HepG2 (cell line): ENCODE data around the gene TPRN. TPM values are rescaled to one million over a fixed set of nuclear protein-coding genes. Genes with fewer than 3 reads are reported as not detected.

Experiments used
- MEIS1 ChIP-seq: sonication (generic); formaldehyde crosslinking; IDR thresholded peaks from 2 replicates; pipeline ENCODE4 v1.9.0; 2021; ENCODE audit warnings: mild to moderate bottlenecking, missing genetic modification reagents, moderate library complexity, borderline replicate concordance
- ZBTB20 ChIP-seq: sonication (generic); formaldehyde crosslinking; IDR thresholded peaks from 2 replicates; pipeline ENCODE4 v1.8.1; 2023; ENCODE audit warnings: missing genetic modification reagents, low read depth, mild to moderate bottlenecking, borderline replicate concordance
- ZBTB44 ChIP-seq: sonication (generic); formaldehyde crosslinking; IDR thresholded peaks from 2 replicates; pipeline ENCODE4 v1.4.0; 2020; ENCODE audit warnings: missing genetic modification reagents
- ZNF280D ChIP-seq: sonication (generic); formaldehyde crosslinking; IDR thresholded peaks from 2 replicates; pipeline ENCODE4 v1.5.1; 2020; ENCODE audit warnings: mild to moderate bottlenecking, missing genetic modification reagents
- ZNF841 ChIP-seq: sonication (generic); formaldehyde crosslinking; IDR thresholded peaks from 2 replicates; pipeline ENCODE4 v1.8.1; 2023; ENCODE audit warnings: missing genetic modification reagents, borderline replicate concordance
- polyA plus RNA-seq, 8 experiments: library from polyadenylated mRNA; depleted of rRNA in 3 of 8; stranded (reverse) in 7 of 8; unstranded in 1 of 8; fragments of >200 nt; fragmentation: Illumina TruSeq in 4 of 8; extraction: Trizol in 4 of 8; gene quantifications; 2 replicates each; pipeline versions ENCODE4 v1.2.1 to v1.2.3, GENCODE V29; 2011 to 2016; ENCODE audit warnings: low read depth in 4 of 8, missing spikeins in 1 of 8, mixed read lengths in 1 of 8; ENCODE audit not compliant: insufficient read depth in 1 of 8
- total RNA-seq, 5 experiments: library from RNA; depleted of rRNA; stranded (reverse); fragments of >200 nt; fragmentation: Illumina TruSeq; extraction: Trizol; gene quantifications; 2 replicates each; pipeline ENCODE4 v1.2.3, GENCODE V29; 2016; ENCODE audit warnings: low read depth in 1 of 5

The TPRN gene
- total and polyA plus RNA-seq, 2 of the 13 experiments (the other 11 are each of a cell fraction or from before 2014, with no cell fraction given) = 10.1 to 19.2 TPM

- TF ChIP-seq ZBTB44 (no peak), ZBTB20 (CRISPR knock-in tag) (0 out of 2 replicates have a peak, but pooled peaks have one; percentile 54), ZNF841 (CRISPR knock-in tag) (no peak), MEIS1 (CRISPR knock-in tag) (0 out of 2 replicates have a peak, but pooled peaks have one; percentile 12), ZNF280D (CRISPR knock-in tag) (0 out of 2 replicates have a peak, but pooled peaks have one; percentile 37)
Observed at GRCh38 chr9:137242269-137243203, 42.0 kb upstream of the TPRN start (continued).
